H1 (cell line): ENCODE data around the gene LAMTOR5. TPM values are rescaled to one million over a fixed set of nuclear protein-coding genes. Genes with fewer than 3 reads are reported as not detected.

Source experiments
- CTCF ChIA-PET: fragments of 300-600 bp; sonication (Branson Sonifier 250); formaldehyde crosslinking; loops from one replicate; lab custom pipeline; 2021; ENCODE audit not compliant: partially characterized antibody; lab: Charles Lee
- POLR2A ChIA-PET: fragments of 300-600 bp; sonication (Branson Sonifier 250); formaldehyde crosslinking; loops from one replicate; lab custom pipeline; 2021; ENCODE audit warnings: inconsistent platforms; ENCODE audit not compliant: partially characterized antibody; lab: Charles Lee
- DNase-seq, 2 experiments: peaks; one replicate each; pipeline versions ENCODE4 v3.0.0 to v3.0.0-alpha.2; 2010 to 2022; ENCODE audit warnings: low spot score in 2 of 2, low read depth in 1 of 2, mixed read lengths in 1 of 2
- FAIRE-seq: peaks from 2 replicates; lab custom pipeline; 2011; peaks lifted over from hg19 to GRCh38; lab: Jason Lieb, UNC
- H2AFZ ChIP-seq: 2 replicates; pipeline ENCODE4 v1.8.1; 2012; ENCODE audit warnings: low read length, inconsistent platforms
- H2AK5ac ChIP-seq: 2 replicates; pipeline ENCODE4 v1.6.1; 2013; ENCODE audit warnings: low read depth, low read length
- H2BK120ac ChIP-seq: replicated peaks from 2 replicates; pipeline ENCODE3; 2013; ENCODE audit warnings: low read depth, low read length, inconsistent platforms
- H2BK12ac ChIP-seq: 2 replicates; pipeline ENCODE4 v1.6.1; 2013; ENCODE audit warnings: low read depth, low read length
- H2BK15ac ChIP-seq: 2 replicates; pipeline ENCODE4 v1.6.1; 2013; ENCODE audit warnings: low read length
- H2BK20ac ChIP-seq: 2 replicates; pipeline ENCODE4 v1.6.1; 2013; ENCODE audit warnings: low read length
- H2BK5ac ChIP-seq: 2 replicates; pipeline ENCODE4 v1.6.1; 2013; ENCODE audit warnings: low read depth, low read length
- H3K14ac ChIP-seq: 2 replicates; pipeline ENCODE4 v1.6.1; 2013; ENCODE audit warnings: inconsistent platforms; ENCODE audit not compliant: insufficient read length
- H3K18ac ChIP-seq: 2 replicates; pipeline ENCODE4 v1.6.1; 2013; ENCODE audit warnings: low read length; ENCODE audit errors: extremely low read depth
- H3K23ac ChIP-seq: 2 replicates; pipeline ENCODE4 v1.6.1; 2013; ENCODE audit warnings: inconsistent platforms; ENCODE audit not compliant: insufficient read length
- H3K23me2 ChIP-seq: 2 replicates; pipeline ENCODE4 v1.6.1; 2013; ENCODE audit warnings: low read depth, low read length
- H3K27ac ChIP-seq: 2 replicates; pipeline ENCODE4 v1.6.1; 2011; ENCODE audit warnings: low read depth, low read length, inconsistent platforms
- H3K27me3 ChIP-seq, 4 experiments: replicated peaks in 1 of 4; 1 replicate in 1 of 4; 2 replicates in 3 of 4; pipeline versions ENCODE4 v1.6.1 to v1.8.1; 2011 to 2013; ENCODE audit warnings: low read length in 3 of 4, mild to moderate bottlenecking in 3 of 4, inconsistent platforms in 2 of 4, mixed read lengths in 2 of 4, moderate library complexity in 1 of 4; ENCODE audit not compliant: control insufficient read depth in 3 of 4, insufficient read depth in 3 of 4; ENCODE audit errors: extremely low read depth in 1 of 4
- H3K36me3 ChIP-seq, 4 experiments: 2 replicates each; pipeline versions ENCODE4 v1.6.1 to v1.8.1; 2011 to 2013; ENCODE audit warnings: mild to moderate bottlenecking in 4 of 4, low read length in 3 of 4, moderate library complexity in 2 of 4, control low read depth in 1 of 4, inconsistent platforms in 1 of 4; ENCODE audit not compliant: insufficient read depth in 4 of 4, control insufficient read depth in 2 of 4
- H3K4ac ChIP-seq: replicated peaks from 2 replicates; pipeline ENCODE3; 2013; ENCODE audit warnings: low read length, low read depth, mixed read lengths, inconsistent platforms; ENCODE audit not compliant: insufficient read length
- H3K4me1 ChIP-seq, 4 experiments: replicated peaks in 1 of 4; 1 replicate in 1 of 4; 2 replicates in 3 of 4; pipeline versions ENCODE4 v1.6.1 to v1.8.1; 2011 to 2013; ENCODE audit warnings: low read length in 3 of 4, inconsistent platforms in 2 of 4, mixed read lengths in 1 of 4; ENCODE audit not compliant: insufficient read depth in 4 of 4, control insufficient read depth in 3 of 4
- H3K4me2 ChIP-seq, 2 experiments: 2 replicates each; pipeline versions ENCODE4 v1.6.1 to v1.8.1; 2011 to 2013; ENCODE audit warnings: low read depth in 2 of 2, low read length in 2 of 2, control low read depth in 1 of 2, inconsistent platforms in 1 of 2, mild to moderate bottlenecking in 1 of 2; ENCODE audit not compliant: insufficient read depth in 1 of 2
- H3K4me3 ChIP-seq, 4 experiments: fragments of 200-600, 300-600 bp in 1 of 4; sonication (generic), shearing (Covaris generic), sonication (Bioruptor Twin) in 1 of 4; 2 replicates each; pipeline versions ENCODE4 v1.5.1 to v1.8.1; 2011 to 2016; ENCODE audit warnings: low read length in 4 of 4, low read depth in 3 of 4, control low read depth in 2 of 4, inconsistent platforms in 2 of 4, mild to moderate bottlenecking in 2 of 4, mixed read lengths in 1 of 4, moderate library complexity in 1 of 4; ENCODE audit not compliant: insufficient read depth in 2 of 4; ENCODE audit errors: extremely low read depth in 1 of 4
- H3K56ac ChIP-seq: replicated peaks from 2 replicates; pipeline ENCODE3; 2013; ENCODE audit warnings: low read depth, mild to moderate bottlenecking, mixed read lengths, low read length, inconsistent platforms; ENCODE audit not compliant: insufficient read length
- H3K79me1 ChIP-seq: 2 replicates; pipeline ENCODE4 v1.6.1; 2013; ENCODE audit warnings: low read depth, low read length, control low read depth
- H3K79me2 ChIP-seq, 2 experiments: 2 replicates each; pipeline versions ENCODE4 v1.6.1 to v1.8.1; 2012 to 2013; ENCODE audit warnings: low read length in 2 of 2, mild to moderate bottlenecking in 2 of 2, inconsistent platforms in 1 of 2; ENCODE audit not compliant: insufficient read depth in 2 of 2, control insufficient read depth in 1 of 2
- H3K9ac ChIP-seq, 4 experiments: replicated peaks in 1 of 4; 1 replicate in 1 of 4; 2 replicates in 3 of 4; pipeline versions ENCODE4 v1.6.1 to v1.8.1; 2011 to 2013; ENCODE audit warnings: low read depth in 3 of 4, low read length in 3 of 4, control low read depth in 2 of 4, mild to moderate bottlenecking in 2 of 4, moderate library complexity in 2 of 4, inconsistent platforms in 1 of 4; ENCODE audit errors: extremely low read depth in 1 of 4
- H3K9me3 ChIP-seq, 2 experiments: 2 replicates each; pipeline versions ENCODE4 v1.6.1 to v1.8.1; 2012 to 2013; ENCODE audit warnings: mild to moderate bottlenecking in 2 of 2, moderate library complexity in 2 of 2, control low read depth in 1 of 2, inconsistent platforms in 1 of 2, low read depth in 1 of 2, low read length in 1 of 2, mixed read lengths in 1 of 2; ENCODE audit not compliant: insufficient read depth in 2 of 2
- H4K20me1 ChIP-seq, 2 experiments: replicated peaks in 1 of 2; 2 replicates each; pipeline versions ENCODE3 to v1.8.1; 2011 to 2013; ENCODE audit warnings: inconsistent platforms in 2 of 2, low read length in 2 of 2, mild to moderate bottlenecking in 1 of 2; ENCODE audit not compliant: insufficient read depth in 2 of 2, control insufficient read depth in 1 of 2
- H4K5ac ChIP-seq: 2 replicates; pipeline ENCODE4 v1.6.1; 2013; ENCODE audit warnings: low read length, low read depth, mixed read lengths, inconsistent platforms; ENCODE audit not compliant: insufficient read length
- H4K8ac ChIP-seq: 2 replicates; pipeline ENCODE4 v1.8.0; 2013; ENCODE audit warnings: mild to moderate bottlenecking, moderate library complexity, low read length, inconsistent platforms; ENCODE audit not compliant: insufficient read depth; ENCODE audit errors: extremely low read depth
- H4K91ac ChIP-seq: replicated peaks from 2 replicates; pipeline ENCODE3; 2013; ENCODE audit warnings: low read length, mixed read lengths, inconsistent platforms; ENCODE audit not compliant: insufficient read length
- CTCF ChIP-seq, 3 experiments: IDR thresholded peaks; 1 replicate in 2 of 3; 2 replicates in 1 of 3; pipeline versions ENCODE4 v1.5.1 to v1.6.1; 2011; ENCODE audit warnings: low read length in 3 of 3, mild to moderate bottlenecking in 3 of 3, inconsistent platforms in 2 of 3, low read depth in 1 of 3, moderate library complexity in 1 of 3; ENCODE audit not compliant: insufficient read depth in 1 of 3; ENCODE audit errors: control extremely low read depth in 1 of 3
- NRF1 ChIP-seq: IDR thresholded peaks from 2 replicates; pipeline ENCODE4 v1.6.1; 2011; ENCODE audit warnings: mild to moderate bottlenecking, low read depth, low read length, improper control_type of control experiment
- RNF2 ChIP-seq: fragments of 200-900, 300-1000 bp; sonication (generic); IDR thresholded peaks from 2 replicates; pipeline ENCODE4 v1.7.1; 2016; ENCODE audit warnings: borderline replicate concordance, low read depth, mild to moderate bottlenecking, antibody characterized with exemption, low read length; ENCODE audit not compliant: poor library complexity, severe bottlenecking; ENCODE audit errors: missing control alignments
- RXRA ChIP-seq: IDR thresholded peaks from 2 replicates; pipeline ENCODE4 v1.6.1; 2011; ENCODE audit warnings: low read depth, mild to moderate bottlenecking, low read length, moderate library complexity; ENCODE audit not compliant: insufficient read depth
- SIX5 ChIP-seq: IDR thresholded peaks from 2 replicates; pipeline ENCODE4 v1.6.1; 2011; ENCODE audit warnings: mild to moderate bottlenecking, low read depth, low read length
- SUZ12 ChIP-seq: fragments of 200-600 bp; sonication (generic); IDR thresholded peaks from 2 replicates; pipeline ENCODE4 v1.6.1; 2012; ENCODE audit warnings: mild to moderate bottlenecking, inconsistent platforms, low read length, moderate library complexity, mixed read lengths
- TBP ChIP-seq: IDR thresholded peaks from 2 replicates; pipeline ENCODE4 v1.6.1; 2011; ENCODE audit warnings: low read depth, low read length, improper control_type of control experiment
- WGBS, 2 experiments: shearing (Covaris generic) in 1 of 2; methylation state at CpG; one replicate each; pipeline versions ENCODE4 v1.1.6 to v1.1.7; 2013 to 2015; ENCODE audit warnings: low lambda C conversion rate in 2 of 2, mixed read lengths in 2 of 2, inconsistent platforms in 1 of 2, low coverage in 1 of 2, missing lambda C conversion rate in 1 of 2; ENCODE audit not compliant: insufficient replicate concordance in 2 of 2, insufficient coverage in 1 of 2, insufficient read length in 1 of 2; ENCODE audit errors: extremely low coverage in 1 of 2, missing lambda C conversion rate in 1 of 2; 5-methylcytosine and 5-hydroxymethylcytosine counted together
- polyA plus RNA-seq, 7 experiments: library from polyadenylated mRNA; depleted of rRNA in 3 of 7; stranded (reverse) in 5 of 7; unstranded in 2 of 7; fragments of >200 nt in 5 of 7; fragments of 200-250 nt in 2 of 7; gene quantifications; 1 replicate in 5 of 7; 2 replicates in 1 of 7; 4 replicates in 1 of 7; pipeline versions ENCODE4 v1.2.1 to v1.2.3, GENCODE V29; 2011 to 2013; ENCODE audit warnings: missing spikeins in 2 of 7, mixed read lengths in 2 of 7
- total RNA-seq: library from RNA; stranded (reverse); fragmentation: NEBNext Ultra II Directional; extraction: Animal tissue kit (Norgen Biotek cat#: 25700); gene quantifications from 2 replicates; pipeline ENCODE4 v1.2.1, GENCODE V29; 2021
- TF ChIP-seq, protein P1 (sequence below): IDR thresholded peaks from 2 replicates; pipeline ENCODE4 v1.6.1; 2012; ENCODE audit warnings: low read length, inconsistent platforms

The LAMTOR5 gene
- total and polyA plus RNA-seq, 2 of the 8 experiments (the other 6 are each of a cell fraction or from before 2014, with no cell fraction given) = 84.4 to 297 TPM

DNA sequence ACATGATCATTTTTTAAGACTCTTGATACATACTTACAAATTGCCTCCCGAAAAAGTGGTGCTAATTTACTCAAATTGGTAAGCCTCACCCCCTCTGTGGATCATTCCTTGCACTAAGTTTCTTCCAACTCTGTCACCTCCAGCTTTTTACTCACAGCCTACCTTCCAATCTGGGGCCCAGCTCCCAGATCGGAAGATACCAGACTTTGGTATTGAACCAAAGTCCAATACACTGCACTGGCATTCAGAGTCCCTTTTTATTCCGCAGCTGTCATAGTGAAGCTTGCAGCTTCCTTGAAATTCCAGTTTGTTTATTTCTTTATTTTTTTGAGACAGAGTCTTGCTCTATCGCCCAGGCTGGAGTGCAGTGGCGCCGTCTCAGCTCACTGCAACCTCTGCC, 1.8 kb upstream of the LAMTOR5 start:
- H2BK15ac ChIP-seq = no peak overlapping the region
- H4K8ac ChIP-seq = no peak overlapping the region
- no peak overlapping the region for H3K18ac ChIP-seq
- no peak overlapping the region for H2BK20ac ChIP-seq
- FAIRE-seq (no peak), DNase-seq (no peak)
- no peak overlapping the region for H3K27ac ChIP-seq
- H3K4me2 ChIP-seq = no peak overlapping the region
- H3K27me3 ChIP-seq = 0 out of 7 replicates have a peak, but pooled peaks cover 0 to 3% (median 0%) of the 10 kb centered on the region in 4 experiments
- no peak overlapping the region for H3K9ac ChIP-seq
- H3K79me2 ChIP-seq = peaks cover 0 to 12% of the 10 kb centered on the region in 2 experiments; a peak in 2 of 4 replicates
- CTCF ChIA-PET = interaction anchor here (1.3 to 22.7 kb wide), 6 partner anchors 14 to 233 kb away, joined by 3 to 828 read pairs (median 94); partner anchors contain the start of genes KCNC4 and PROK1
- H2BK120ac ChIP-seq = no peak overlapping the region
- peaks cover 0 to 6% (median 2%) of the 10 kb centered on the region in 4 experiments; a peak in 4 of 8 replicates for H3K36me3 ChIP-seq
- no peak overlapping the region for H2AK5ac ChIP-seq
- no peak overlapping the region for H3K23ac ChIP-seq
- H3K9me3 ChIP-seq = no peaks in the 10 kb centered on the region
- no peak overlapping the region for H2AFZ ChIP-seq
- no peak overlapping the region for H3K14ac ChIP-seq
- POLR2A ChIA-PET = interaction anchor here (1.3 to 3.3 kb wide), 5 partner anchors 12 to 51 kb away, joined by 3 to 8 read pairs (median 5); no protein-coding TSS in a partner anchor
- no peak overlapping the region for H2BK5ac ChIP-seq
- H3K4ac ChIP-seq = no peak overlapping the region
- no peaks in the 10 kb centered on the region; the same call in 1 of the 2 replicates for H3K79me1 ChIP-seq
- 95% methylated on average over 6 of the region's 6 CpGs; no CpG with 5 or more reads in 1 of the 2 experiments for WGBS, 2 experiments
- no peak overlapping the region for H3K56ac ChIP-seq
- H4K5ac ChIP-seq = no peak overlapping the region
- no peaks in the 10 kb centered on the region; a peak in 2 of 7 replicates for H3K4me1 ChIP-seq
- no peaks in the 10 kb centered on the region for H4K20me1 ChIP-seq
- H3K23me2 ChIP-seq = peaks cover 3% of the 10 kb centered on the region; the same call in 1 of the 2 replicates
- H3K4me3 ChIP-seq = no peak overlapping the region
- no peak overlapping the region for H2BK12ac ChIP-seq
- no peak overlapping the region for H4K91ac ChIP-seq
- no peak for TF ChIP-seq CTCF (IDR thresholded peaks at IDR 0.05; ENCODE audit: control extremely low read depth in 1 of 3, insufficient read depth in 1 of 3, low read depth in 1 of 3, low read length in 3 of 3)
- TF ChIP-seq RNF2 = no peak
- TF ChIP-seq SIX5 = no peak
- TF ChIP-seq SUZ12 = no peak
- TF ChIP-seq RXRA = no peak
- TF ChIP-seq, protein P1, sequence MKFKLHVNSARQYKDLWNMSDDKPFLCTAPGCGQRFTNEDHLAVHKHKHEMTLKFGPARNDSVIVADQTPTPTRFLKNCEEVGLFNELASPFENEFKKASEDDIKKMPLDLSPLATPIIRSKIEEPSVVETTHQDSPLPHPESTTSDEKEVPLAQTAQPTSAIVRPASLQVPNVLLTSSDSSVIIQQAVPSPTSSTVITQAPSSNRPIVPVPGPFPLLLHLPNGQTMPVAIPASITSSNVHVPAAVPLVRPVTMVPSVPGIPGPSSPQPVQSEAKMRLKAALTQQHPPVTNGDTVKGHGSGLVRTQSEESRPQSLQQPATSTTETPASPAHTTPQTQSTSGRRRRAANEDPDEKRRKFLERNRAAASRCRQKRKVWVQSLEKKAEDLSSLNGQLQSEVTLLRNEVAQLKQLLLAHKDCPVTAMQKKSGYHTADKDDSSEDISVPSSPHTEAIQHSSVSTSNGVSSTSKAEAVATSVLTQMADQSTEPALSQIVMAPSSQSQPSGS = no peak
- no peak for TF ChIP-seq TBP
- TF ChIP-seq NRF1 = no peak
